Astrocyte of the cerebellum (primary cell): Measurements from ENCODE around the gene IL1R1.

Experiments
- DNase-seq: peaks from one replicate; pipeline ENCODE4 v3.0.0-alpha.2; 2011; ENCODE audit warnings: low read depth
- H3K4me3 ChIP-seq: 2 replicates; pipeline ENCODE4 v1.5.1; 2011; ENCODE audit warnings: mild to moderate bottlenecking, low read depth, low read length, moderate library complexity
- in situ Hi-C: cut with HindIII; loops from 2 replicates; pipeline ENCODE4 v1.10.0; 2017; ENCODE audit warnings: low sequenced_read_pairs
- TF ChIP-seq, protein P1 (sequence below): IDR thresholded peaks from 2 replicates; pipeline ENCODE4 v1.5.1; 2012; ENCODE audit warnings: low read length, low read depth, moderate library complexity, mild to moderate bottlenecking; ENCODE audit errors: missing control alignments

Gene IL1R1

GRCh38 chr2:102145107-102145506, 2.6 kb downstream of the IL1R1 start:
- in situ Hi-C loops = no loop called here
- H3K4me3 ChIP-seq = peak overlapping the region; percentile 59
- no peak for DNase-seq
- TF ChIP-seq, protein P1, sequence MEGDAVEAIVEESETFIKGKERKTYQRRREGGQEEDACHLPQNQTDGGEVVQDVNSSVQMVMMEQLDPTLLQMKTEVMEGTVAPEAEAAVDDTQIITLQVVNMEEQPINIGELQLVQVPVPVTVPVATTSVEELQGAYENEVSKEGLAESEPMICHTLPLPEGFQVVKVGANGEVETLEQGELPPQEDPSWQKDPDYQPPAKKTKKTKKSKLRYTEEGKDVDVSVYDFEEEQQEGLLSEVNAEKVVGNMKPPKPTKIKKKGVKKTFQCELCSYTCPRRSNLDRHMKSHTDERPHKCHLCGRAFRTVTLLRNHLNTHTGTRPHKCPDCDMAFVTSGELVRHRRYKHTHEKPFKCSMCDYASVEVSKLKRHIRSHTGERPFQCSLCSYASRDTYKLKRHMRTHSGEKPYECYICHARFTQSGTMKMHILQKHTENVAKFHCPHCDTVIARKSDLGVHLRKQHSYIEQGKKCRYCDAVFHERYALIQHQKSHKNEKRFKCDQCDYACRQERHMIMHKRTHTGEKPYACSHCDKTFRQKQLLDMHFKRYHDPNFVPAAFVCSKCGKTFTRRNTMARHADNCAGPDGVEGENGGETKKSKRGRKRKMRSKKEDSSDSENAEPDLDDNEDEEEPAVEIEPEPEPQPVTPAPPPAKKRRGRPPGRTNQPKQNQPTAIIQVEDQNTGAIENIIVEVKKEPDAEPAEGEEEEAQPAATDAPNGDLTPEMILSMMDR = no peak

- H3K4me3 ChIP-seq = no peak overlapping the region
- no peak for DNase-seq
- TF ChIP-seq, protein P1 = no peak
- in situ Hi-C loops = no loop called here
Measured at GRCh38 chr2:102145934-102146333, 3.4 kb downstream of the IL1R1 start.

- no peak overlapping the region for H3K4me3 ChIP-seq
- in situ Hi-C loops = no loop called here
- peak; percentile 66 for DNase-seq
- TF ChIP-seq, protein P1 = no peak
Measured at GRCh38 chr2:102147935-102148334, 5.4 kb downstream of the IL1R1 start.

DNA sequence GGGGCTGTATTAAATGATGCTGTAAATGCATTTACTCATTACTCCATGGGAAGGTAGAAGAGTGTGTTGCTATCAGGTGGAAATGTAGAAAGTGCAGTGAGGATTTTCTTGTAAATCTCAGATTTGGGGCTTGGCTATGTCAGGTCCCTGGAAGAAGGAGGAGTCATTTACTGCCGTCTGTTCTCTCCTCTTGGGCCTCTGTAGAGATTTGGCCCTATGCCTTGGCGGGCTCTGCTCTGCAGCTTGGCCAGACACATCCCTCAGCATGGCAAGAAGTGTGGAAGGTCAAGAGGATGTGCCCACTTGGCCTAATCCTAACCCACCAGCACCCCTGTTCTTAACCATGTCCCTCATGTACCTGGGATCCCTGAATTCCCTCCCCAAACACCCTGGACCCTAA, 6.7 kb downstream of the IL1R1 start:
- TF ChIP-seq, protein P1 = no peak
- DNase-seq = no peak
- H3K4me3 ChIP-seq = no peak overlapping the region
- in situ Hi-C loops = no loop called here

- TF ChIP-seq, protein P1 = no peak
- DNase-seq = no peak
- in situ Hi-C loops = no loop called here
- H3K4me3 ChIP-seq = no peak overlapping the region
Measured at GRCh38 chr2:102149644-102150455, 7.3 kb downstream of the IL1R1 start.

- no peak for DNase-seq
- TF ChIP-seq, protein P1 = no peak
- no peak overlapping the region for H3K4me3 ChIP-seq
- in situ Hi-C loops = no loop called here
Measured at GRCh38 chr2:102154364-102154763, 11.8 kb downstream of the IL1R1 start.
